H1 (cell line): ENCODE measurements around the gene POLRMT. TPM values are rescaled to one million over a fixed set of nuclear protein-coding genes. Genes with fewer than 3 reads are reported as not detected.

Experiments used
- BCL11A ChIP-seq, 2 experiments: IDR thresholded peaks; one replicate each; pipeline ENCODE4 v1.6.1; 2011; ENCODE audit warnings: low read depth in 2 of 2, low read length in 2 of 2, mild to moderate bottlenecking in 2 of 2
- CHD7 ChIP-seq: fragments of 300-600 bp; sonication (generic); IDR thresholded peaks from 2 replicates; pipeline ENCODE4 v1.7.1; 2012; ENCODE audit warnings: low read length, moderate library complexity, mild to moderate bottlenecking, inconsistent platforms; ENCODE audit not compliant: insufficient replicate concordance
- EP300 ChIP-seq, 2 experiments: IDR thresholded peaks; 1 replicate in 1 of 2; 2 replicates in 1 of 2; pipeline ENCODE4 v1.6.1; 2011 to 2012; ENCODE audit warnings: low read depth in 2 of 2, low read length in 2 of 2, mild to moderate bottlenecking in 2 of 2, borderline replicate concordance in 1 of 2, inconsistent platforms in 1 of 2, moderate library complexity in 1 of 2
- GTF2F1 ChIP-seq: IDR thresholded peaks from 2 replicates; pipeline ENCODE4 v1.6.1; 2012; ENCODE audit warnings: low read depth, low read length, improper control_type of control experiment, borderline replicate concordance
- HDAC2 ChIP-seq, 2 experiments: fragments of 300-600 bp in 1 of 2; sonication (generic) in 1 of 2; IDR thresholded peaks; 2 replicates each; pipeline ENCODE4 v1.6.1; 2011 to 2012; ENCODE audit warnings: low read depth in 2 of 2, low read length in 2 of 2, mild to moderate bottlenecking in 2 of 2, moderate library complexity in 2 of 2, borderline replicate concordance in 1 of 2, inconsistent platforms in 1 of 2
- JUN ChIP-seq: IDR thresholded peaks from 2 replicates; pipeline ENCODE4 v1.6.1; 2011; ENCODE audit warnings: low read depth, mild to moderate bottlenecking, improper control_type of control experiment, low read length
- POLR2AphosphoS5 ChIP-seq: IDR thresholded peaks from 2 replicates; pipeline ENCODE4 v1.6.1; 2011; ENCODE audit warnings: low read depth, low read length
- POU5F1 ChIP-seq: IDR thresholded peaks from 2 replicates; pipeline ENCODE4 v1.6.1; 2011; ENCODE audit warnings: low read depth, mild to moderate bottlenecking, low read length, moderate library complexity
- RXRA ChIP-seq: IDR thresholded peaks from 2 replicates; pipeline ENCODE4 v1.6.1; 2011; ENCODE audit warnings: low read depth, mild to moderate bottlenecking, low read length, moderate library complexity; ENCODE audit not compliant: insufficient read depth
- TBP ChIP-seq: IDR thresholded peaks from 2 replicates; pipeline ENCODE4 v1.6.1; 2011; ENCODE audit warnings: low read depth, low read length, improper control_type of control experiment
- polyA plus RNA-seq, 7 experiments: library from polyadenylated mRNA; depleted of rRNA in 3 of 7; stranded (reverse) in 5 of 7; unstranded in 2 of 7; fragments of >200 nt in 5 of 7; fragments of 200-250 nt in 2 of 7; gene quantifications; 1 replicate in 5 of 7; 2 replicates in 1 of 7; 4 replicates in 1 of 7; pipeline versions ENCODE4 v1.2.1 to v1.2.3, GENCODE V29; 2011 to 2013; ENCODE audit warnings: missing spikeins in 2 of 7, mixed read lengths in 2 of 7
- total RNA-seq: library from RNA; stranded (reverse); fragmentation: NEBNext Ultra II Directional; extraction: Animal tissue kit (Norgen Biotek cat#: 25700); gene quantifications from 2 replicates; pipeline ENCODE4 v1.2.1, GENCODE V29; 2021

POLRMT gene
- total and polyA plus RNA-seq, 2 of the 8 experiments (the other 6 are each of a cell fraction or from before 2014, with no cell fraction given): 93.0 to 111 TPM

GRCh38 chr19:584240-585001, 48.9 kb downstream of the POLRMT start (continued):
- TF ChIP-seq CHD7 (no peak), GTF2F1 (no peak), POU5F1 (no peak), POLR2AphosphoS5 (peak; percentile 78), BCL11A (IDR thresholded peaks at IDR 0.05; ENCODE audit: low read depth in 2 of 2, low read length in 2 of 2) (no peak), RXRA (no peak), TBP (peak; percentile 38; the same call in 1 of the 2 replicates), JUN (no peak), EP300 (IDR thresholded peaks at IDR 0.05; ENCODE audit: borderline replicate concordance in 1 of 2, low read depth in 2 of 2, low read length in 2 of 2) (no peak), HDAC2 (IDR thresholded peaks at IDR 0.05; ENCODE audit: borderline replicate concordance in 1 of 2, low read depth in 2 of 2, low read length in 2 of 2) (peak; percentile 95 to 97)
